Glutamatergic neuron (in vitro differentiated cells): ENCODE data around the gene RAB40C. TPM values are rescaled to one million over a fixed set of nuclear protein-coding genes. Genes with fewer than 3 reads are reported as not detected.

ENCODE experiments used
- DNase-seq: peaks from one replicate; pipeline ENCODE4 v3.0.0; 2022
- H3K27ac Mint-ChIP-seq: one replicate; pipeline ENCODE4 v1.8.0; 2020; ENCODE audit warnings: mild to moderate bottlenecking, mixed read lengths, inconsistent platforms; ENCODE audit not compliant: unreplicated experiment
- H3K27me3 Mint-ChIP-seq: one replicate; pipeline ENCODE4 v1.8.0; 2020; ENCODE audit warnings: mild to moderate bottlenecking, moderate library complexity, mixed read lengths, inconsistent platforms; ENCODE audit not compliant: unreplicated experiment
- H3K36me3 Mint-ChIP-seq: one replicate; pipeline ENCODE4 v1.8.0; 2020; ENCODE audit warnings: mild to moderate bottlenecking, mixed read lengths, inconsistent platforms; ENCODE audit not compliant: unreplicated experiment
- H3K4me1 Mint-ChIP-seq: one replicate; pipeline ENCODE4 v1.8.0; 2020; ENCODE audit warnings: mild to moderate bottlenecking, low read depth, mixed read lengths, inconsistent platforms; ENCODE audit not compliant: unreplicated experiment
- H3K4me3 Mint-ChIP-seq: one replicate; pipeline ENCODE4 v1.8.0; 2020; ENCODE audit warnings: mild to moderate bottlenecking, mixed read lengths, inconsistent platforms; ENCODE audit not compliant: unreplicated experiment
- H3K9me3 Mint-ChIP-seq: one replicate; pipeline ENCODE4 v1.8.0; 2020; ENCODE audit warnings: mild to moderate bottlenecking, moderate library complexity, mixed read lengths, inconsistent platforms; ENCODE audit not compliant: unreplicated experiment
- CTCF ChIP-seq: fragments of 200-600 bp; sonication (generic); IDR thresholded peaks from one replicate; pipeline ENCODE4 v1.5.0; 2021; ENCODE audit not compliant: partially characterized antibody, unreplicated experiment
- total RNA-seq: library from RNA; stranded (reverse); fragmentation: NEBNext Ultra II Directional; extraction: Animal tissue kit (Norgen Biotek cat#: 25700); gene quantifications from one replicate; pipeline ENCODE4 v1.2.1, GENCODE V29; 2021; ENCODE audit not compliant: unreplicated experiment

RAB40C gene
- total RNA-seq, 1 donor from 2014 or later: 48.3 TPM

- Mint-ChIP-seq H3K27ac (peak overlapping the region; percentile 29), H3K36me3 (no peaks in the 10 kb centered on the region), H3K9me3 (peaks cover 14% of the 10 kb centered on the region), H3K4me1 (peaks cover 24% of the 10 kb centered on the region), H3K4me3 (peak overlapping the region; percentile 38), H3K27me3 (peaks cover 20% of the 10 kb centered on the region)
- DNase-seq: peak; percentile 30
- TF ChIP-seq CTCF: no peak
These were observed 37.8 kb downstream of the RAB40C start for GRCh38 chr16:627454-628239.

- no peaks in the 10 kb centered on the region for H3K36me3 Mint-ChIP-seq
- H3K27ac Mint-ChIP-seq: peak overlapping the region; percentile 99
- peak overlapping the region; percentile 86 for H3K4me3 Mint-ChIP-seq
- H3K9me3 Mint-ChIP-seq: peaks cover 14% of the 10 kb centered on the region
- peaks cover 20% of the 10 kb centered on the region for H3K27me3 Mint-ChIP-seq
- no peak for TF ChIP-seq CTCF
- no peak for DNase-seq
- peaks cover 24% of the 10 kb centered on the region for H3K4me1 Mint-ChIP-seq
These were observed 38.6 kb downstream of the RAB40C start for GRCh38 chr16:628321-629061.

DNA sequence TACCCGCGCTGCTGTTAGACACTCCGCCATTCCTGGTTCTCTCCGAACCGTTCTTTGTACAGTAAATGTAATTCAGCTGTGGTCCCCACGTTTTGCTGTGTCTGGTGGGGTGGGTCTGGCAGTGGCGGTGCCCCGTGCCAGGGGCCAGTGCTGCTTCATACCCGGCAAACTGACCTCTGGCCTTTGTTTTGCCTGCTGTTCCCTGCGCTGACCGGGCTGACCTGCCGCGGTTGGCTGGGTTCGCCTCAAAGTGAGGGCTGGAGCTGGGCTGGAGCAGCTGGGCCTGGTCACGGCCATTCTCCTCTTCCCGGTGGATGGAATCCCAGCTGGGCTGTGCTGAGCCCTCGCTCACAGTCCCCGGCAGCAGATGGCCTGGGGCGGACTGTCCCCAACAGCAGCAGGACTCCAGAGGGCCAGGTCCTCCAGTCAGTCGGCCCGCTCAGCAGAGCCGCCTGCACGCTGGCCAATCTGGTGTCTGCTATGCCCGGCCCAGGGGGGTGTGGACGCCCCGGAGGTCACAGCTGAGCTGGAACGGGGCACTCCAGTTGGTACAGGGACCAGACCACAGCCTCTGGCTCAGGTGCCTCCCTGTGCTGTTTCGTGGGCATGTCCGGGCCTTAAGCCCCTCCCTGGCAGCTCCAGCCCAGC is 39.4 kb downstream of the RAB40C start:
- Mint-ChIP-seq H3K9me3 (peaks cover 14% of the 10 kb centered on the region), H3K27me3 (peaks cover 20% of the 10 kb centered on the region), H3K4me1 (peaks cover 18% of the 10 kb centered on the region), H3K27ac (peak overlapping the region; percentile 99), H3K4me3 (peak overlapping the region; percentile 86), H3K36me3 (no peaks in the 10 kb centered on the region)
- DNase-seq: peak; percentile 97
- no peak for TF ChIP-seq CTCF

GRCh38 chr16:629833-630248 is 40.0 kb downstream of the RAB40C start:
- H3K27me3 Mint-ChIP-seq: peaks cover 19% of the 10 kb centered on the region
- peaks cover 12% of the 10 kb centered on the region for H3K4me1 Mint-ChIP-seq
- H3K27ac Mint-ChIP-seq: peak overlapping the region; percentile 99
- no peaks in the 10 kb centered on the region for H3K36me3 Mint-ChIP-seq
- peak overlapping the region; percentile 74 for H3K4me3 Mint-ChIP-seq
- TF ChIP-seq CTCF: no peak
- peaks cover 14% of the 10 kb centered on the region for H3K9me3 Mint-ChIP-seq
- no peak for DNase-seq
